ENCODE results near the gene MARCO.

The MARCO gene

GRCh38 chr2:118909191-118909590 lies 32.8 kb upstream of the MARCO start:
- Histone ChIP-seq H3K36me3 (ENCODE audit: insufficient read depth, low read length) (no peaks in the 10 kb centered on the region), H3K9me3 (ENCODE audit: low read depth, low read length) (no peaks in the 10 kb centered on the region), H3K9ac (ENCODE audit: insufficient read length) (no peak overlapping the region), H3K4me3 (no peak overlapping the region), H3K27ac (no peak overlapping the region)
- TF ChIP-seq POLR2AphosphoS5 (IDR thresholded peaks at IDR 0.05; ENCODE audit: borderline replicate concordance, low read depth, low read length) (no peak), FOXP2 (optimal IDR thresholded peaks at IDR 0.05; ENCODE audit: control extremely low read depth, extremely low read length, insufficient read depth) (no peak), EZH2 (IDR thresholded peaks at IDR 0.05) (no peak)
- DNase-seq (ENCODE audit: low read depth, low spot score) = no peak

- Histone ChIP-seq H3K9ac (ENCODE audit: insufficient read length) (no peak overlapping the region), H3K4me3 (no peak overlapping the region), H3K36me3 (ENCODE audit: insufficient read depth, low read length) (no peaks in the 10 kb centered on the region), H3K9me3 (ENCODE audit: low read depth, low read length) (no peaks in the 10 kb centered on the region), H3K27ac (no peak overlapping the region)
- TF ChIP-seq EZH2 (IDR thresholded peaks at IDR 0.05) = no peak
- no peak for DNase-seq (ENCODE audit: low read depth, low spot score)
These were observed 30.7 kb upstream of the MARCO start for GRCh38 chr2:118911166-118911856.

GRCh38 chr2:118911936-118912335 lies 30.1 kb upstream of the MARCO start:
- TF ChIP-seq POLR2AphosphoS5 (IDR thresholded peaks at IDR 0.05; ENCODE audit: borderline replicate concordance, low read depth, low read length) = no peak
- no peak for TF ChIP-seq FOXP2 (optimal IDR thresholded peaks at IDR 0.05; ENCODE audit: control extremely low read depth, extremely low read length, insufficient read depth)
- TF ChIP-seq EZH2 (IDR thresholded peaks at IDR 0.05) = no peak
- no peak for DNase-seq (ENCODE audit: low read depth, low spot score)
- no peak overlapping the region for H3K27ac ChIP-seq
- no peak overlapping the region for H3K4me3 ChIP-seq
- no peak overlapping the region for H3K9ac ChIP-seq (ENCODE audit: insufficient read length)
- no peaks in the 10 kb centered on the region for H3K9me3 ChIP-seq (ENCODE audit: low read depth, low read length)
- no peaks in the 10 kb centered on the region for H3K36me3 ChIP-seq (ENCODE audit: insufficient read depth, low read length)

- Histone ChIP-seq H3K4me3 (no peak overlapping the region), H3K36me3 (ENCODE audit: insufficient read depth, low read length) (no peaks in the 10 kb centered on the region), H3K9me3 (ENCODE audit: low read depth, low read length) (no peaks in the 10 kb centered on the region), H3K9ac (ENCODE audit: insufficient read length) (no peak overlapping the region), H3K27ac (no peak overlapping the region)
- TF ChIP-seq EZH2 (IDR thresholded peaks at IDR 0.05) (no peak), POLR2AphosphoS5 (IDR thresholded peaks at IDR 0.05; ENCODE audit: borderline replicate concordance, low read depth, low read length) (no peak), FOXP2 (optimal IDR thresholded peaks at IDR 0.05; ENCODE audit: control extremely low read depth, extremely low read length, insufficient read depth) (no peak)
- no peak for DNase-seq (ENCODE audit: low read depth, low spot score)
These were observed 28.7 kb upstream of the MARCO start for GRCh38 chr2:118913131-118913802.

GRCh38 chr2:118913803-118914645 lies 28.0 kb upstream of the MARCO start:
- no peak for DNase-seq (ENCODE audit: low read depth, low spot score)
- Histone ChIP-seq H3K9ac (ENCODE audit: insufficient read length) (no peak overlapping the region), H3K36me3 (ENCODE audit: insufficient read depth, low read length) (no peaks in the 10 kb centered on the region), H3K4me3 (no peak overlapping the region), H3K27ac (no peak overlapping the region), H3K9me3 (ENCODE audit: low read depth, low read length) (no peaks in the 10 kb centered on the region)
- TF ChIP-seq EZH2 (IDR thresholded peaks at IDR 0.05) (no peak), POLR2AphosphoS5 (IDR thresholded peaks at IDR 0.05; ENCODE audit: borderline replicate concordance, low read depth, low read length) (no peak), FOXP2 (optimal IDR thresholded peaks at IDR 0.05; ENCODE audit: control extremely low read depth, extremely low read length, insufficient read depth) (no peak)

- Histone ChIP-seq H3K36me3 (ENCODE audit: insufficient read depth, low read length) (no peaks in the 10 kb centered on the region), H3K27ac (no peak overlapping the region), H3K9me3 (ENCODE audit: low read depth, low read length) (no peaks in the 10 kb centered on the region), H3K9ac (ENCODE audit: insufficient read length) (no peak overlapping the region), H3K4me3 (no peak overlapping the region)
- TF ChIP-seq POLR2AphosphoS5 (IDR thresholded peaks at IDR 0.05; ENCODE audit: borderline replicate concordance, low read depth, low read length) = no peak
- no peak for TF ChIP-seq FOXP2 (optimal IDR thresholded peaks at IDR 0.05; ENCODE audit: control extremely low read depth, extremely low read length, insufficient read depth)
- DNase-seq (ENCODE audit: low read depth, low spot score) = no peak
These were observed 27.1 kb upstream of the MARCO start for GRCh38 chr2:118914721-118915453.

- DNase-seq (ENCODE audit: low read depth, low spot score) = no peak
- Histone ChIP-seq H3K4me3 (no peak overlapping the region), H3K27ac (no peak overlapping the region), H3K36me3 (ENCODE audit: insufficient read depth, low read length) (no peaks in the 10 kb centered on the region), H3K9ac (ENCODE audit: insufficient read length) (no peak overlapping the region), H3K9me3 (ENCODE audit: low read depth, low read length) (no peaks in the 10 kb centered on the region)
- TF ChIP-seq FOXP2 (optimal IDR thresholded peaks at IDR 0.05; ENCODE audit: control extremely low read depth, extremely low read length, insufficient read depth) (no peak), POLR2AphosphoS5 (IDR thresholded peaks at IDR 0.05; ENCODE audit: borderline replicate concordance, low read depth, low read length) (no peak), EZH2 (IDR thresholded peaks at IDR 0.05) (no peak)
These were observed 24.0 kb upstream of the MARCO start for GRCh38 chr2:118918017-118918416.

- no peak for DNase-seq (ENCODE audit: low read depth, low spot score)
- no peak overlapping the region for H3K9ac ChIP-seq (ENCODE audit: insufficient read length)
These were observed 20.3 kb upstream of the MARCO start for GRCh38 chr2:118921646-118922045.

More at GRCh38 chr2:118921646-118922045, 20.3 kb upstream of the MARCO start:
- H3K36me3 ChIP-seq (ENCODE audit: insufficient read depth, low read length) = no peaks in the 10 kb centered on the region
- no peak overlapping the region for H3K4me3 ChIP-seq
- no peak for TF ChIP-seq FOXP2 (optimal IDR thresholded peaks at IDR 0.05; ENCODE audit: control extremely low read depth, extremely low read length, insufficient read depth)
- TF ChIP-seq POLR2AphosphoS5 (IDR thresholded peaks at IDR 0.05; ENCODE audit: borderline replicate concordance, low read depth, low read length) = no peak
- no peak for TF ChIP-seq EZH2 (IDR thresholded peaks at IDR 0.05)
- no peak overlapping the region for H3K27ac ChIP-seq
- no peaks in the 10 kb centered on the region for H3K9me3 ChIP-seq (ENCODE audit: low read depth, low read length)

Data from SK-N-MC (cell line).